KOPT-K1 (cell line): ENCODE data around the gene DENND1A.

Experiments
- H3K27ac ChIP-seq: fragments of 200-600 bp; sonication (generic); 2 replicates; pipeline ENCODE4 v1.5.1; 2016; ENCODE audit warnings: antibody characterized with exemption, mild to moderate bottlenecking, low read depth, low read length; ENCODE audit not compliant: poor library complexity, severe bottlenecking
- H3K36me3 ChIP-seq: fragments of 200-600 bp; sonication (generic); 2 replicates; pipeline ENCODE4 v1.5.1; 2017; ENCODE audit warnings: antibody characterized with exemption, mild to moderate bottlenecking, low read length, moderate library complexity; ENCODE audit not compliant: insufficient read depth
- H3K9me3 ChIP-seq: fragments of 200-600 bp; sonication (generic); 2 replicates; pipeline ENCODE4 v1.5.1; 2017; ENCODE audit warnings: antibody characterized with exemption, low read length, mild to moderate bottlenecking; ENCODE audit not compliant: insufficient read depth, poor library complexity, severe bottlenecking

Gene DENND1A

DNA sequence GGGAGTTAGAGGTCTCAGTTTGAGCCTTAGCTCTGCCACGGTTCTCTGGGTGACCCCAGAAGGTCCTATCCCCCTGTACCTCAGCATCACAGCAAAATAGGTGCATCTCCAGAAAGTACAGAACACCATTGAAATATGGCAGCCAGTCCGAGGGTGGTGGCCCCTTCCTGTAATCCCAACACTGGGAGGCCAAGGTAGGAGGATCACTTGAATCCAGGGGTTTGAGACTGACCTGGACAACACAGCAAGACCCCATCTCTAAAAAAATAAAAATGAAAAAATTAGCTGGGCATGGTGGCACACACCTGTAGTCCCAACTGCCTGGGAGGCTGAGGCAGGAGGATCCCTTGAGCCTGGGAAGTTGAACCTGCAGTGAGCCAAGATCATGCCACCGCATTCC lies 580.9 kb downstream of the DENND1A start:
- Histone ChIP-seq H3K27ac (no peak overlapping the region), H3K36me3 (no peaks in the 10 kb centered on the region), H3K9me3 (no peaks in the 10 kb centered on the region)

DNA sequence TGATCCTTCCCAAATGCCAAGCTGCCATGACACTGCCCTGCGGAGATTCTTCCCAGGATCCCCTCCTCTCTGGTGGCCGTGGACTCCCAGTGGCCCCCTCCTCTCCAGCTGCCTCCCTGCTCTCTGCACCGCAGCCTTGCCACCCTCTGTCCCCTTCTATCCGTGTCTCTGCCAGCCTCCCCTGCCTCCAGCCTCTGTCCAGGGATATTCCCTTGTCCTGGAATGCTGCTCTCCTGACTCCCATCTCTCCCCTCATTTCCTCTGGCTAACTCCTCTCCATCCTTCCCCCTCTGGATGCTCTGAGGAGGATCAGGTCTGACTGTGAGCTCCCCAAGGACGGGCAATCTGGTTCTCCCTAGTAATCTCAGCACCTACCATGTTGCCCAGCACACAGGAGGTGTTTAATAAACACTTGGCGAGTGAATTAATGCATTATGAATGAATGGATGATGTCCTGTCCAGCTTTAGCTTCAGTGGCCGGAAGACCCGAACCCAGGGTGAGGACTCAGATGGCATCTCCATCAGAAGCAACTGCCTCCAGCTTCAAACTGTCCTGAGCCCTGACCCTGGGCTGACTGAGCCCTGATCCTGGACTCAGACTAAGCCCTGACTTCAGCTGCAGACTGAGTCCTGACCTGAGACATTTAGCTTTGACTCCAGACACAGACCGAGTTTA lies 581.5 kb downstream of the DENND1A start:
- Histone ChIP-seq H3K27ac (no peak overlapping the region), H3K9me3 (no peaks in the 10 kb centered on the region), H3K36me3 (no peaks in the 10 kb centered on the region)

DNA sequence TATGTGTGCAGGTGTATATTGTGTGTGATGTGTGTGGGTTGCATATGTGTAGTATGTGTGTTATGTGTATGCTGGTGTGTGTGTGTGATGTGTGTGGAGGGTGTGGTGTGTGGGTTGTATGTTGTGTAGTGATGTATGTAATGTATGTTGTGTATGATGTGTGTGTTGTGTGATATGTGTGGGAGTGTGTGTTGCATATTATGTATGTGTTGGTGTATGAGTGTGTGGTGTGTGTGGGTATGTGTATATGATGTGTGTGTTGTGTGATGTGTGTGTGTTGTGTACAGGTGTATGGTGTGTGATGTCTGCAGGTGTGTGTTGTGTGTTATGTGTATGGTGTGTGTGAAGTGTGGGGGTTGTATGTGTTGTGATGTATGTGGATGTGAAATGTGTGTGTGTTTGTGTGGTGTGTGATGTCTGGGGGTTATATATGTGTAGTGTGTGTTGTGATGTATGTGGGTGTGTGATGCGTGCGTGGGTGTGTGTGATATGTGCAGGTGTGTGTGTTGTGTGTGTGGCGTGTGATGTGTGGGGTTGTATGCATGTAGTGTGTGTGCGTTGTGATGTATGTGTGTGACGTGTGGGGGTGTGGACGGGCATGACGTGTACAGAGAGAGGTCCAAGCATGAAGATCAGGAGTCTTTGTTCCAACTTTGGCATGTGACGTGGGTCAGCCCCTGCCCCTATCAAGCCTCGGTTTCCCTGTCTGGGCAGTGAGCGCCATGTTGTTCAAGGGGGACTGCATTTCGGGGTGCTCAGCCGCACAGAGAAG lies 582.5 kb downstream of the DENND1A start:
- Histone ChIP-seq H3K27ac (no peak overlapping the region), H3K36me3 (no peaks in the 10 kb centered on the region), H3K9me3 (no peaks in the 10 kb centered on the region)

DNA sequence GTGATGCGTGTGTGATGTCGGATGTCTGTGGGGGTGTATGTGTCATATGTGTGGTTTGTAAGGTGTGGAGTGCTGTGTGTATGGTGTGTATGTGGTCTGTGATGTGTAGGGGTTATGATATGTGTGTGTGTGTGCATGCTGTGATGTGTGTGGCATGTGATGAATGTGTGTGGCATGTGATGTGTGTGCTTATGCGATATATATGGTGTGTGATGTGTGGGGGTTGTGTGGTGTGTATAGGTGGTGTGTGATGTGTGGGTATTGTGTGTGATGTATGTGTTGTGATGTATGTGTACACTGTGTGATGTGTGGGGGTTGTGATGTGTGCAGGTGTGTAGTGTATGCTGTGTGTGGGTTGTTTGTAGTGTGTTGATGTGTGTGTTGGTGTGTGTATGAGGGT lies 583.1 kb downstream of the DENND1A start:
- Histone ChIP-seq H3K9me3 (no peaks in the 10 kb centered on the region), H3K27ac (no peak overlapping the region), H3K36me3 (no peaks in the 10 kb centered on the region)

DNA sequence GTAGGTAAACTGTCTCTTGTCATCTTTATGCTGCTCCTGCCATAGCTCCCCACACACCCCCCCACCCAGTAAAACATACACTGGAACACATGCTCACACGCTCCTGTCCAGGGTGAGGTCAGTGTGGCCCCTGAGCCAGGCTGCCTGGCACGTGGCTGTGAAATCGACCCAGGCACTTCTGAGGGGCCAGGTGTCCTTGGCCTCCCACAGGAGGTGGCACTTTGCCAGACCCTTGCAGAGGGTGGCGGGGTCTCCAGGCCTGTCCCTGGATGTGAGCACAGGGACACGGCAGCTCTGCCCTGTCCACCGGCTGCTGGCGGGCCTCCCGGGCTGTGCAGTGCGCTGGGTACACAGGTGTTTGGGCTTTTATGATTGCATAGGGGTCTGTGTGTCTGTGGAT lies 583.9 kb downstream of the DENND1A start:
- H3K27ac ChIP-seq: no peak overlapping the region
- no peaks in the 10 kb centered on the region for H3K9me3 ChIP-seq
- H3K36me3 ChIP-seq: no peaks in the 10 kb centered on the region

DNA sequence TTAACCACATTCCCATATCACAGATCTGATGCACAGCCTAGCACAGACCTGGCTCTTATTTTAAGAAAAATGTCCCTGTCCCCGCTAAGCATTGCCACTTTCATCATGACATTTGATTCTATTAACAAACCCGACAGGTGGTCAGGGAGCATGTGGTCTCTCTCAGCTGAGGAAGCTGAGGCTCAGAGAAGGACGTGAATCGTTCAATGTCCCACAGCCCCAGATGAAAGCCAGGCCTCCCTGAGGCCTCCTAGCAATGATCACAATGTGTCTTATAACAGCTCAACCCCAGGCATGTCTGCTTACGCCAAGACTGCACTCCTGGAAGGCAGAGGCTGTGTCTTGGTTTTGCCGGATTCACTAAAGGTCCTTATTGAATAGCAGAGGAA lies 584.4 kb downstream of the DENND1A start:
- H3K9me3 ChIP-seq: no peaks in the 10 kb centered on the region
- no peaks in the 10 kb centered on the region for H3K36me3 ChIP-seq
- no peak overlapping the region for H3K27ac ChIP-seq

DNA sequence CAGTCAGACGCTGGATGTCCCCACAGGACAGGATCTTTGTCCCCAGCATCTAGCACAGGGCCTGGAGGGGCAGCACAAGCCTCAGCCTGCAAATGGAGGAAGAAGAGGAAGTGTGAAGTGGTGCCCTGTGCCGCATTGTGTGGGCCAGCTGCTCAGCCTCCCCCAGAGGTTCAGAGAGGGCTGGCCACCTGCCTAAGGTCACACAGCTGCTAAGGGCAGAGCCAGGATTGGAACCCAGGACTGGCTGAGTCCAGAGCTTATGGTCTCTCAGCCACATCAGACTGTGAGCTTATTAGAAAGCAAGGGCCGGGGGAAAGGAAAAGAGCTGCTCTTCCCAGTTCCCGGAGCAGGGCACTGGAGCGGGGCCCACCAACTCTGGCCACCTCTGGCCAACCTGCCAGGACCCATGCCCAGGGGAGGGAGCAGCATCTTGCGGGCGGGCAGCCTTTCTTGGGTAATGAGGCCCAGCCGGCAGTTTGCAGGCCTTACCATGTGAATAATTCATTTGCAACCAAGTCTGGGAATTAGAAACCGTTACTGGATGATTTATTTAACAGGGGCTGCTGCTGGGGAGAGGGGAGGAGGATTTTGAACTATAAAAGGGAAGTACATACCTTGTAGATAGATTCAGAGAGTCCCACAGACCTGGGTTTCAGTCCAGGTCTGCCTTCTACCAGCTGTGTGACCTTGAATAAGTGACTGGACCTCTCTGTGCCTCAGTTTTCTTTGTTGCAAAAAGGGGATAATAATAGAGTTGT lies 585.6 kb downstream of the DENND1A start:
- H3K27ac ChIP-seq: no peak overlapping the region
- H3K36me3 ChIP-seq: no peaks in the 10 kb centered on the region
- H3K9me3 ChIP-seq: no peaks in the 10 kb centered on the region

DNA sequence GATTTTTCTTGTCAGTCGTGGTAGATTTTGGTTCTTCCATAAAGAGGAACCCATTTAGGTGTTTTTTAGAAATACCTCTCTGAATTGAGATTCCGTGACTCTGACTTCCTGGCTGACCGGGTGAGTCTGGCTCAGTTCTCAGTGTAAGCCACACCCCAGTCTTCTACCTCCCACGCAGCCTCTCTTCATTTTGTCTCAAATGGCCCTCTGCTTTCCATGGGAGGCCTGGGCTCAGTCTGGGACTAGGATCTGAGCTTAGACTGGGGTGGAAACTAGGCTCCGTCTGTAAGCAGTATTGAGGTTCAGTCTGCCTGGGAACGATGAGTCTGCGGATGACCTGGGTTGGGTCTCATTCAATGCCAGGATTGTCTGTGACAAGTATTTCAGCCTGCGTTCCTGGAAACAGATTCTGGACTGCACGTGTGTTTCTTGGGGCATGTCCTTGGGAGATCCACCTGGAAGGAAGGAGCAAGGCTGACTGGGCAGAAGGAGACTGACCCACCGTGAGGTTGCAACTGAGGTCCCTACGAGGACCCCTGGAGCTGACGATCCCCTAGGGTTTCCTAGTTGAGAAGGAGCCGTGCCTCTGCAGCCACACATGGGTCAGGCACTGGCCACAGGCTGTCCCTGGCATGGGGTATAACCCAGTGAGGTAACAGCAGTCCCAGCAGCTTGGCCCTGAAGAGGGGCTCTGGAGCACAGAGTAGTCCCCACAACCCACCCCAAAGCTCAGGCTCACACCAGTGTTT lies 586.3 kb downstream of the DENND1A start:
- no peak overlapping the region for H3K27ac ChIP-seq
- H3K9me3 ChIP-seq: no peaks in the 10 kb centered on the region
- H3K36me3 ChIP-seq: no peaks in the 10 kb centered on the region

DNA sequence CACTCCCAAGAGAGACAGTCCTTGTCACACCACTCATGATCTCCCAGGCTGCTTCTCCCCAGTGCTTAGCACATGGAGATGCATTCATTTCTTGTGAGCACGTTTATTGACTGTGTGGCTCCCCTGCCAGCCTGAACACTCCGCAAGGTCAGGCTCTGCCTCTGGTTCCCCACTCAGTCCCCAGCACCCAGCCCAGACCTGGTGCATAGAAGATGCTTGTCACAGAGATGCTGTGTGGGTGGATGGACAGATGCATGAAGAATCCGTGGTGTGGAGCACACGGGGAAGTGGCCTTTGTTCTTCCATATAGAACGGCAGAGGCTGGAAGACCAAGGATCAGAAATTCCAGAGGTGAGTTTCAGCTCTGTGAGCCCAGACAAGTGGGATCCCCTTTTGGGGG lies 587.7 kb downstream of the DENND1A start:
- H3K27ac ChIP-seq: no peak overlapping the region

DNA sequence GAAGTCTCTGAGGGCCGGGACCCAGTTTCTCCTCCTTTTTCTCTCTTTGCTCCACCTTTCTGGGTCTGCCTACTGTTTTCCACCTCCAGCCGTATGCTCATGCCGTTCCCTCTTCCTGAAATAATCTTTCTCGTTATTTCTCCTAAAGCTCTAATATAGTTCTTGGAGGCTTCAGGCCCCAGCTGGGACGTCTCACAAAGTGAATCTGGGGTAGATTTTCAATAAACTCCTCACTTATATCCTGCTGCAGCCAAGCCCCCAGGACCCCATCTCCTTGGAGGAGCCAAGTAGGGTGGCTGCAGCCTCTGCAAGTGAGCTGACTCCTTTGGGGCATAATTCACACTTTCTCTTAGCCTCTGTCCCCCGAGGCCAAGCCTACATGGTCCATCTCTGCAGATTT lies 588.1 kb downstream of the DENND1A start:
- Histone ChIP-seq H3K27ac (no peak overlapping the region), H3K36me3 (no peaks in the 10 kb centered on the region), H3K9me3 (no peaks in the 10 kb centered on the region)

More for the DNA sequence above, 587.7 kb downstream of the DENND1A start:
- H3K9me3 ChIP-seq: no peaks in the 10 kb centered on the region
- no peaks in the 10 kb centered on the region for H3K36me3 ChIP-seq

DNA sequence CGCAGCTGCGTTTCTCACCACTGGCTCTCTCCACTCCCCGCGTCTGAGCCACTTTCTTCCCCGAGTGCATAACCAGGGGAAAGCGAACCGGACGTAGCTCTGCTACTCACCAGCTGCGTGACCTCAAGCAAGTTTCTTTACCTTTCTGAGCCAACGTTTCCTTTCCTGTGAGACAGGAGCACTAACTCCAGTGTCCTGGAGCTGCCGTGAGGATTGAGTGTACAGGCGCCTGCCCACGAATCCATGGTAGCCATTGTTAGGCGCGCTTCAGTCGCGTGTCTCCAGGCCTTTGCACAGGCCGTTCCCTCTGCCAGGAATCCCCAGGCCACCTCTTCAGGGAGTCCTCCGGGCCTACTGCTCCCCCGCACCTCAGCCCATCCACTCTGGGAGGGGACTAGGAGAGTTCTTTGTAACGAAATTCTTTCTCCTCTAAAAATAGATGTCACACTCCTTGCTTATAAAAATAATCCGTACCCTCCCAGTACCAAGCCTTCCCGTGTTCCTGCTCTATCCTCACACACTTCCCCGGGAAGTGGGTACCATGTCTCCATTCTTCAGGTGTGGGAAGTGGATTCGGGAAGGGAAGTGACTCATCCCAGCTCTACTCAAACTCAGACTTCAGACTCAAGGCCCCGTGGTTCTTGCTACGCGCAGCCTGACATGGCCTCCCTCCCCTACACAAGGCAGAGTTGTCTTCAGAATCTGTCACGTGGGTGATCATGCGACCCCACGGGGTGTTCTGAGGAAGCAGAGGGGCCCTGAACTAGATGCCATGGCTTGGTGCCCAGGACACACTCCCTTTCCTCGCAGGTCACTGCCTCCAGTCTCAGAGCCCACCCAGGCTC lies 590.0 kb downstream of the DENND1A start:
- Histone ChIP-seq H3K36me3 (no peaks in the 10 kb centered on the region), H3K9me3 (no peaks in the 10 kb centered on the region), H3K27ac (peak overlapping the region; percentile 65)

DNA sequence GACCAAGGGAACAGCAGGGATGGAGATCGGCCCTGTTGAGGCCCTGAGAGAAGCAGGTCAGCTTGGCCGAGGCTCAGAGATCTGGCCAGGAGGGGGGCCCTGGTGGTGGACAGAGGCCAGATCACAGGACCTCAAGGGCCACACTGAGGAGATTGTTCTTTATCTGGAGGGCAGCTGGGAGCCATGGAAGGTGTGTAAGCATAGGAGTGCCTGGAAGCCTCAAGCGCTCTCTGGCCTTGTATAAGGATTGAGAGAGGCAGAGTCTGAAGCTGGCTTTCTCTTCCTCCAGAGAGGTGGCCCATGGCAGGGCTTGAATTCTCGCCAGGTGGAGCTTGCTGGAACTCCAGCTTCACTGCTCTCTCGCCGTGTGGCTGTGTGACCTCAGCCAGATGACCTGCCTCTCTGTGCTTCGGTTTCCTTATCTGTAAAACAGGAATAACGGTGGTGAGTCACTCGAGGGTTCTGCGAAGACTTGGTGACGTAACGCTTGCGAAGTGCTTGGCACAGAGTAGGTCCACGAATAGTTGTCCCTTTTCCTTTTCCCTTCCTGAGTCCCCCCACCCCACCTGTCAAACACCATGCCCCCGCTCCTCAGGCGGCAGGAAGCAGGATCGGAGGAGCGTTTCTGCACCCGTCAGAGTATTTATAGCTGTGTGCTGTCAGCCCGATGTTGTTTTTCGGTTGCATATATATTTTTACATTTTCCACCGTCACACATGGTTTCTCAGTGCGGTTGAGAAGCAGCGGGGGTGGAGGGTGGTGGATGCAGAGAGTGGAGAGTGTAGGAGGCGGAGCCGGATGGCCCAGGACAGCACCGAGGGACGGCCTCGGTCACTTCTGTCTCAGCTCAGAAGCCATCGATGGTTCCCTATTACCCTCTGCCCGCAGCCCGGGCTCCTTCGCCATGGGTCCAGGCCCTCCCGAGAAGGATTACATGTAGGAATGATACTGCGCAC lies 590.9 kb downstream of the DENND1A start:
- no peaks in the 10 kb centered on the region for H3K36me3 ChIP-seq
- no peaks in the 10 kb centered on the region for H3K9me3 ChIP-seq
- H3K27ac ChIP-seq: peak overlapping the region; percentile 65

DNA sequence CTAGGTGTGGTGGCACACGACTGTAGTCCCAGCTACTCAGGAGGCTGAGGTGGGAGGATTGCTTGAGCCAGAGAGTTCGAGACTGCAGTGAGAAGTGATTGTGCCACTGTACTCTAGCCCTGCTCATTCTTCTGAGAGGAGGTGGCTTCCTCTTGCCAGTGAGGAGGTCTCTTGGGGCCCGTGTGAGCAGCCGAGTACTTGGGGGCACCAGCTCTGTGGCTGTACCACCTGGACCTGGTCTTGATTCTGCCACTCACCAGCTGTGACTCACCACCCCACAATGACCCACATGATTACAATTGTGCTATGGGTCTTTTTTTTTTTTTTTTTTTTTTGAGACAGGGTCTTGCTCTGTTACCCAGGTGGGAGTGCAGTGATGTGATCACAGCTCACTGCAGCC lies 592.0 kb downstream of the DENND1A start:
- Histone ChIP-seq H3K36me3 (no peaks in the 10 kb centered on the region), H3K27ac (no peak overlapping the region), H3K9me3 (no peaks in the 10 kb centered on the region)
